K562 (cell line): ENCODE data around the gene STK4. TPM values are rescaled to one million over a fixed set of nuclear protein-coding genes. Genes with fewer than 3 reads are reported as not detected.

Experiments used
- BRCA1 ChIP-seq, 2 experiments: fragments of 450-650 bp in 1 of 2; sonication (generic) in 1 of 2; formaldehyde crosslinking in 1 of 2; IDR thresholded peaks; 2 replicates each; pipeline versions ENCODE4 v1.5.0 to v1.6.1; 2017 to 2020; ENCODE audit warnings: mild to moderate bottlenecking in 1 of 2, missing genetic modification reagents in 1 of 2
- CBX2 ChIP-seq: fragments of 200-600 bp; sonication (generic); IDR thresholded peaks from one replicate; pipeline ENCODE4 v1.6.1; 2012; ENCODE audit warnings: mild to moderate bottlenecking, low read length, inconsistent platforms; ENCODE audit not compliant: insufficient read depth, poor library complexity, severe bottlenecking
- CGGBP1 ChIP-seq: fragments of 250-450 bp; sonication (Bioruptor Pico); IDR thresholded peaks from 2 replicates; pipeline ENCODE4 v1.9.0; 2021; ENCODE audit warnings: mild to moderate bottlenecking
- CHD4 ChIP-seq: fragments of 200-600 bp; sonication (generic); IDR thresholded peaks from 3 replicates; pipeline ENCODE4 v1.6.1; 2012; ENCODE audit warnings: low read depth, mild to moderate bottlenecking, mixed read lengths, low read length, inconsistent platforms; ENCODE audit not compliant: insufficient read depth, insufficient replicate concordance, poor library complexity, severe bottlenecking
- ETV1 ChIP-seq: fragments of 450-650 bp; conservative IDR thresholded peaks from 2 replicates; pipeline ENCODE4 v1.6.1; 2016; ENCODE audit warnings: missing genetic modification characterization, control low read depth, low read depth, missing compliant biosample characterization
- KDM1A ChIP-seq, 2 experiments: fragments of 450-650 bp; IDR thresholded peaks; 2 replicates each; pipeline ENCODE4 v1.6.1; 2016; ENCODE audit warnings: mild to moderate bottlenecking in 2 of 2
- MED1 ChIP-seq: sonication (generic); formaldehyde crosslinking; IDR thresholded peaks from 2 replicates; pipeline ENCODE4 v1.8.1; 2023; ENCODE audit warnings: missing genetic modification reagents, borderline replicate concordance
- POLR3G ChIP-seq: IDR thresholded peaks from 2 replicates; pipeline ENCODE4 v1.6.1; 2011; ENCODE audit not compliant: insufficient read length, insufficient replicate concordance; ENCODE audit errors: extremely low read depth
- USF2 ChIP-seq: sonication (generic); formaldehyde crosslinking; IDR thresholded peaks from 2 replicates; pipeline ENCODE4 v1.5.0; 2020; ENCODE audit warnings: missing genetic modification reagents
- ZNF143 ChIP-seq: sonication (generic); formaldehyde crosslinking; IDR thresholded peaks from 2 replicates; pipeline ENCODE4 v1.9.0; 2022; ENCODE audit warnings: mild to moderate bottlenecking, missing genetic modification reagents
- ZNF584 ChIP-seq: fragments of 200-800 bp; sonication (Bioruptor generic); IDR thresholded peaks from 2 replicates; pipeline ENCODE4 v1.6.1; 2016; ENCODE audit warnings: low read depth, mild to moderate bottlenecking, missing genetic modification characterization, missing compliant biosample characterization
- ZNF76 ChIP-seq: fragments of 250-450 bp; sonication (Bioruptor Pico); IDR thresholded peaks from 2 replicates; pipeline ENCODE4 v1.4.0; 2020; ENCODE audit warnings: mild to moderate bottlenecking, moderate library complexity, borderline replicate concordance
- ZNF77 ChIP-seq: fragments of 250-450 bp; sonication (Bioruptor Pico); IDR thresholded peaks from 2 replicates; pipeline ENCODE4 v1.5.0; 2020
- polyA plus RNA-seq, 8 experiments: library from polyadenylated mRNA; depleted of rRNA in 4 of 8; stranded (reverse) in 5 of 8; unstranded in 3 of 8; fragments of >200 nt; fragmentation: Nextera tagmentation in 2 of 8; fragmentation: Illumina TruSeq in 1 of 8; extraction: Ambion mirVana in 2 of 8; extraction: Trizol in 1 of 8; gene quantifications; 2 replicates each; pipeline versions ENCODE4 v1.2.1 to v1.2.3, GENCODE V29; 2011 to 2014; ENCODE audit warnings: inconsistent platforms in 1 of 8, missing spikeins in 1 of 8
- total RNA-seq, 7 experiments: library from RNA; depleted of rRNA in 6 of 7; stranded (reverse); fragments of >200 nt in 6 of 7; fragmentation: Illumina TruSeq in 2 of 7; extraction: Trizol in 2 of 7; gene quantifications; 2 replicates each; pipeline versions ENCODE4 v1.2.1 to v1.2.3, GENCODE V29; 2011 to 2021; ENCODE audit warnings: low replicate concordance in 1 of 7
- TF ChIP-seq, protein P1 (sequence below), 2 experiments: fragments of 450-650 bp in 1 of 2; sonication (generic) in 1 of 2; formaldehyde crosslinking in 1 of 2; IDR thresholded peaks; 2 replicates each; pipeline versions ENCODE4 v1.7.1 to v1.9.0; 2016 to 2022; ENCODE audit warnings: inconsistent platforms in 1 of 2, mild to moderate bottlenecking in 1 of 2, missing genetic modification reagents in 1 of 2
- TF ChIP-seq, protein P2 (sequence below): IDR thresholded peaks from 3 replicates; pipeline ENCODE4 v1.6.1; 2011; ENCODE audit warnings: borderline replicate concordance, mild to moderate bottlenecking; ENCODE audit not compliant: insufficient read length, insufficient read depth

STK4 gene
- total and polyA plus RNA-seq, 9 of the 15 experiments (the other 6 are each of a cell fraction or from before 2014, with no cell fraction given) = 11.9 to 30.6 (median 22.2) TPM

DNA sequence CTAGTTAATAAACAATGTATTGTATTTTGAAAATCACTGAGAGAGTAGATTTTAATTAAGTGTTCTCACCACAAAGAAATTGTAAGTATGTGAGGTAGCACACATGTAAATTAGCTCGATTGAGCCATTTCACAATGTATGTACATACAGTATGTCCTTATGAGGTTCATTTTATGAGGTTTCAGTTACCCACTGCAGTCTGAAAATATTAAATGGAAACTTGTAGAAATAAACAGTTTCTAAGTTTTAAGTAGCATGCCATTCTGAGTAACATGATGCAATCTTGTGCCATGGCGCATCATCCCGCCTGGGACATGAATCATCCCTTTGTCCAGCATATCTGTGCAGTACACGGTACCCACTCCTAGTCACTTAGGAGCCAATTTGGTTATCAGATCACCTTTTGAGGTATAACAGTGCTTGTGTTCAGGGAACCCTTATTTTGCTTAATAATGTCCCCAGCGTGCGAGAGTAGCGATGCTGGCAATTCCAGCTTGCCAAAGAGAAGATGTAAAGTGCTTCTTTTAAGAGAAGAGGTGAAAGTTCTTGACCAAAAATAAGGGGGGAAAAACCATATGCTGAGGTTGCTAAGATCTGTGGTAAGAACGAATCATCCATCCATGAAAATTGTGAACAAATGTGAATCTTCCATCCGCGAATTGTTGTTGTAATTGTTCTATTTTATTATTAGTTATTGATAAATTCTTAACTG is 69.9 kb downstream of the STK4 start (continued):
- TF ChIP-seq, protein P1, sequence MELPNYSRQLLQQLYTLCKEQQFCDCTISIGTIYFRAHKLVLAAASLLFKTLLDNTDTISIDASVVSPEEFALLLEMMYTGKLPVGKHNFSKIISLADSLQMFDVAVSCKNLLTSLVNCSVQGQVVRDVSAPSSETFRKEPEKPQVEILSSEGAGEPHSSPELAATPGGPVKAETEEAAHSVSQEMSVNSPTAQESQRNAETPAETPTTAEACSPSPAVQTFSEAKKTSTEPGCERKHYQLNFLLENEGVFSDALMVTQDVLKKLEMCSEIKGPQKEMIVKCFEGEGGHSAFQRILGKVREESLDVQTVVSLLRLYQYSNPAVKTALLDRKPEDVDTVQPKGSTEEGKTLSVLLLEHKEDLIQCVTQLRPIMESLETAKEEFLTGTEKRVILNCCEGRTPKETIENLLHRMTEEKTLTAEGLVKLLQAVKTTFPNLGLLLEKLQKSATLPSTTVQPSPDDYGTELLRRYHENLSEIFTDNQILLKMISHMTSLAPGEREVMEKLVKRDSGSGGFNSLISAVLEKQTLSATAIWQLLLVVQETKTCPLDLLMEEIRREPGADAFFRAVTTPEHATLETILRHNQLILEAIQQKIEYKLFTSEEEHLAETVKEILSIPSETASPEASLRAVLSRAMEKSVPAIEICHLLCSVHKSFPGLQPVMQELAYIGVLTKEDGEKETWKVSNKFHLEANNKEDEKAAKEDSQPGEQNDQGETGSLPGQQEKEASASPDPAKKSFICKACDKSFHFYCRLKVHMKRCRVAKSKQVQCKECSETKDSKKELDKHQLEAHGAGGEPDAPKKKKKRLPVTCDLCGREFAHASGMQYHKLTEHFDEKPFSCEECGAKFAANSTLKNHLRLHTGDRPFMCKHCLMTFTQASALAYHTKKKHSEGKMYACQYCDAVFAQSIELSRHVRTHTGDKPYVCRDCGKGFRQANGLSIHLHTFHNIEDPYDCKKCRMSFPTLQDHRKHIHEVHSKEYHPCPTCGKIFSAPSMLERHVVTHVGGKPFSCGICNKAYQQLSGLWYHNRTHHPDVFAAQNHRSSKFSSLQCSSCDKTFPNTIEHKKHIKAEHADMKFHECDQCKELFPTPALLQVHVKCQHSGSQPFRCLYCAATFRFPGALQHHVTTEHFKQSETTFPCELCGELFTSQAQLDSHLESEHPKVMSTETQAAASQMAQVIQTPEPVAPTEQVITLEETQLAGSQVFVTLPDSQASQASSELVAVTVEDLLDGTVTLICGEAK (IDR thresholded peaks at IDR 0.05) = no peak
- TF ChIP-seq, protein P1 (CRISPR knock-in tag; IDR thresholded peaks at IDR 0.05) = no peak
- TF ChIP-seq ZNF77 (CRISPR knock-in tag) (no peak), ZNF584 (peak; percentile 75), USF2 (CRISPR knock-in tag) (no peak), CHD4 (no peak), ETV1 (tag) (no peak), MED1 (CRISPR knock-in tag) (no peak), KDM1A (IDR thresholded peaks at IDR 0.05) (no peak), BRCA1 (IDR thresholded peaks at IDR 0.05) (no peak), BRCA1 (CRISPR knock-in tag; IDR thresholded peaks at IDR 0.05) (no peak), POLR3G (no peak), ZNF76 (CRISPR knock-in tag) (no peak), CGGBP1 (CRISPR knock-in tag) (no peak), ZNF143 (CRISPR knock-in tag) (no peak), CBX2 (no peak)
- TF ChIP-seq, protein P2, sequence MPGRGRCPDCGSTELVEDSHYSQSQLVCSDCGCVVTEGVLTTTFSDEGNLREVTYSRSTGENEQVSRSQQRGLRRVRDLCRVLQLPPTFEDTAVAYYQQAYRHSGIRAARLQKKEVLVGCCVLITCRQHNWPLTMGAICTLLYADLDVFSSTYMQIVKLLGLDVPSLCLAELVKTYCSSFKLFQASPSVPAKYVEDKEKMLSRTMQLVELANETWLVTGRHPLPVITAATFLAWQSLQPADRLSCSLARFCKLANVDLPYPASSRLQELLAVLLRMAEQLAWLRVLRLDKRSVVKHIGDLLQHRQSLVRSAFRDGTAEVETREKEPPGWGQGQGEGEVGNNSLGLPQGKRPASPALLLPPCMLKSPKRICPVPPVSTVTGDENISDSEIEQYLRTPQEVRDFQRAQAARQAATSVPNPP = no peak
